Bronchial epithelial cell (primary cell): Measurements from ENCODE around the gene ELMO1. TPM values are rescaled to one million over a fixed set of nuclear protein-coding genes. Genes with fewer than 3 reads are reported as not detected.

Experiments used
- DNase-seq: peaks from one replicate; pipeline ENCODE4 v3.0.0-alpha.2; 2010; ENCODE audit warnings: low read depth
- FAIRE-seq: peaks from 2 replicates; lab custom pipeline; 2011; peaks lifted over from hg19 to GRCh38; lab: Jason Lieb, UNC
- H3K27me3 ChIP-seq: 2 replicates; pipeline ENCODE4 v1.5.1; 2011; ENCODE audit warnings: low read length; ENCODE audit not compliant: control insufficient read depth, insufficient read depth
- H3K36me3 ChIP-seq: 2 replicates; pipeline ENCODE4 v1.5.1; 2011; ENCODE audit warnings: low read length; ENCODE audit not compliant: control insufficient read depth, insufficient read depth
- H3K4me3 ChIP-seq: 2 replicates; pipeline ENCODE4 v1.5.1; 2011; ENCODE audit warnings: mild to moderate bottlenecking, low read depth, low read length, control low read depth
- total RNA-seq: library from RNA; depleted of rRNA; stranded (reverse); fragments of >200 nt; gene quantifications from 2 replicates; pipeline ENCODE4 v1.2.1, GENCODE V29; 2014
- TF ChIP-seq, protein P1 (sequence below): IDR thresholded peaks from 2 replicates; pipeline ENCODE4 v1.5.1; 2011; ENCODE audit warnings: mild to moderate bottlenecking, moderate library complexity, low read length, control low read depth, inconsistent platforms; ENCODE audit not compliant: insufficient read depth, severe bottlenecking

Gene ELMO1
- total RNA-seq, 1 donor from 2014 or later, result under 0.01 TPM

DNA sequence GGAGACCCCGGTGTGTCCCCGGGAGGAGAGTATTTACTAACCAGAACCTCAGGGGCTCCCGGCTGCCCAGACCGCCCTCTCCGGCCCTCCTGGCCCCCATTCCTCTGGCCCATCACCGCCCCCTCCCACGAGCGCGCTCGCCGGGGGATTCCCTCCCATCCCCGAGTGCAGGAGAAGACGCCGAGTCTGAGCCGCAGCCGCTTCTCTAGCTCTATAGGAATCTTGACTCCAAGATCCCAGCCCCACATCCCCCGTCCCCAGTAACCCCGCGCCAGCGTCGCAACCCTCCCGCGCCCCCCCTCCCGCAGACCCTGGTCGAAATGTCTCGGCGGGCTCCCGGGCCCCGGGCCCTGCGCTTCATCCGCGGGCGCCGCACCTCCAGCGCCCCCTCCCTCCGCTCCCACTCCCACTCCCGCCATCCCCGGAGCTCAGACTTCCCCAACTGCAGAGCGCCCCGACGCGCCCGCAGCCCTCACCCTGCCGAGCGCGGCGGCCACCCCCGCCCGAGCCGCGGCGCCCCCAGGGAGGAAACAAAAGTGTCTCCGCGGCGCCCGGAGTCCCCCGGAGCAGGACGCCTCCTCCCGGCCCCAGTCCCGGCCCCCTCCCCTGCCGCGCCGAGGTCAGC lies 541 bp downstream of the ELMO1 start:
- no peaks in the 10 kb centered on the region for H3K36me3 ChIP-seq
- no peak for FAIRE-seq
- TF ChIP-seq, protein P1, sequence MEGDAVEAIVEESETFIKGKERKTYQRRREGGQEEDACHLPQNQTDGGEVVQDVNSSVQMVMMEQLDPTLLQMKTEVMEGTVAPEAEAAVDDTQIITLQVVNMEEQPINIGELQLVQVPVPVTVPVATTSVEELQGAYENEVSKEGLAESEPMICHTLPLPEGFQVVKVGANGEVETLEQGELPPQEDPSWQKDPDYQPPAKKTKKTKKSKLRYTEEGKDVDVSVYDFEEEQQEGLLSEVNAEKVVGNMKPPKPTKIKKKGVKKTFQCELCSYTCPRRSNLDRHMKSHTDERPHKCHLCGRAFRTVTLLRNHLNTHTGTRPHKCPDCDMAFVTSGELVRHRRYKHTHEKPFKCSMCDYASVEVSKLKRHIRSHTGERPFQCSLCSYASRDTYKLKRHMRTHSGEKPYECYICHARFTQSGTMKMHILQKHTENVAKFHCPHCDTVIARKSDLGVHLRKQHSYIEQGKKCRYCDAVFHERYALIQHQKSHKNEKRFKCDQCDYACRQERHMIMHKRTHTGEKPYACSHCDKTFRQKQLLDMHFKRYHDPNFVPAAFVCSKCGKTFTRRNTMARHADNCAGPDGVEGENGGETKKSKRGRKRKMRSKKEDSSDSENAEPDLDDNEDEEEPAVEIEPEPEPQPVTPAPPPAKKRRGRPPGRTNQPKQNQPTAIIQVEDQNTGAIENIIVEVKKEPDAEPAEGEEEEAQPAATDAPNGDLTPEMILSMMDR, result no peak
- H3K27me3 ChIP-seq, result peaks cover 7% of the 10 kb centered on the region
- H3K4me3 ChIP-seq, result peak overlapping the region; percentile 37
- no peak for DNase-seq

DNA sequence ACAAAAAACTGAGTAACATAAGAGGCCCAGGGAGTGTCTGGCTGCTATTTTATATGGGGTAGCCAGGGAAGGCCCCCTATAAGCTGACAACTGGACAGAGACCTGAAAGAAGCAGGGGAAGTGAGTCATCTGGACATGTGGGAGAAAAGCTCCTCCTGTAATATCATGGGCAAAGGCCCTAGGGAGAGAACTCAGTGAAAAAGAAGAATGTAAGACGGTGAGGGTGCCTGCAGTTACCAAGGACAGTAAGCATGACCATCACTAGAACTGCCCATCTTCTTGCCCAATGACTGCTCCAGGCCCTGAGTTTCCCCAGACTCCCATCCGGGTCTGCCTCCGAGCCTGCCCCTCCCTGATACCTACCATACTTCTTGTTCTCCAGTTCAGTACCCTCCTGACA lies 2.3 kb downstream of the ELMO1 start:
- DNase-seq (no peak), FAIRE-seq (no peak)
- no peaks in the 10 kb centered on the region for H3K36me3 ChIP-seq
- TF ChIP-seq, protein P1, result no peak
- H3K4me3 ChIP-seq, result no peak overlapping the region
- peaks cover 7% of the 10 kb centered on the region for H3K27me3 ChIP-seq

DNA sequence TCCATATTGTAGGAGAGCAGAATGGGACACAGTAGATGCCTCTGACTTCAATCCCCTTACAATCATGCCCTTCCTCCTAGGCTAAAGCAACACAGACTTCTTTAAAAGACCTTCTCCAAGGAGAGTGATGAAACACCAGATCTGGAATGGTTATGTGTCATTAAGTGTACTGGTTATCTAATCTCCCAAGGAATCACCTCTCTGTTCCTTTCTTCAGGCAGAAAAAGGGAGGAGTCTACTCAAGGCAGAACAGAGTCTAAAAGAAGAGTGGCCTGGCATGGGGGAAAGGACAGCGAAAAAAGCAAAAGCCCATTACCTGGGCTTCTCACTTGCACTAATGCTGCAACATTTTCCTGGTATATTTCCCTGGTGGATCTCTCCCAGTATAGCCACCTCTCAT lies 2.9 kb downstream of the ELMO1 start:
- FAIRE-seq (no peak), DNase-seq (no peak)
- Histone ChIP-seq H3K27me3 (peaks cover 7% of the 10 kb centered on the region), H3K36me3 (no peaks in the 10 kb centered on the region), H3K4me3 (no peak overlapping the region)
- TF ChIP-seq, protein P1, result no peak

DNA sequence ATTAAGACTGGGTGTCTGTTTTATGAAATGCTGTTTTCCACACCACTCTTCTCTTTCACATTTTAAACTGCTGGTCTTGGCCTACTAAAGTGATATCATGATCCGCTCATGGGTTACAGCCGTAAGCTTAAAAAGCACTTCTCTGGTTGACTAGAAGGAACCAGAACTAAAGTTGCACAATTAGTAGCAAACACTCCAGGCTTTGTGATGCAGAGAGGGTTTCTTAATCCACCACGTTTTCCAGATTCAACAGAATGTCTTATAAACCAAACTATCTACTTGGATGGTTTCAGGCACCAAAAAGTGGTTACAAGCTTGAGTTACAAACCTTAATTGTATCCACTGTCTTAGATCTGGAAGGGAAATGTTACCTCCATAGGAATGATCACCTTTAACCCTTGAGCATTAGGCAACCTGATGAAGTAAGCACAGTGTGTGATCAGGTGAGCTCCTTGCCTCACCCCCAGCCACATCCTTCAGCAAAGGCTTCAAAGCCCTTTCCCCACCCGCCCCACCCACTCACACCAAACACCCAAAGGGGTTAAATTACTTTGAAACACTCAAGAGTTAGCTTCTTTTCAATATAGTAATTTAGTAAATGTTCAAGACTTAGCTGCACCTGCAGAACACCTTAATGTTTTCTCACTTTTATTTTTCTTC lies 3.5 kb downstream of the ELMO1 start:
- Histone ChIP-seq H3K36me3 (no peaks in the 10 kb centered on the region), H3K4me3 (no peak overlapping the region), H3K27me3 (peaks cover 5% of the 10 kb centered on the region)
- TF ChIP-seq, protein P1, result no peak
- FAIRE-seq (no peak), DNase-seq (no peak)

DNA sequence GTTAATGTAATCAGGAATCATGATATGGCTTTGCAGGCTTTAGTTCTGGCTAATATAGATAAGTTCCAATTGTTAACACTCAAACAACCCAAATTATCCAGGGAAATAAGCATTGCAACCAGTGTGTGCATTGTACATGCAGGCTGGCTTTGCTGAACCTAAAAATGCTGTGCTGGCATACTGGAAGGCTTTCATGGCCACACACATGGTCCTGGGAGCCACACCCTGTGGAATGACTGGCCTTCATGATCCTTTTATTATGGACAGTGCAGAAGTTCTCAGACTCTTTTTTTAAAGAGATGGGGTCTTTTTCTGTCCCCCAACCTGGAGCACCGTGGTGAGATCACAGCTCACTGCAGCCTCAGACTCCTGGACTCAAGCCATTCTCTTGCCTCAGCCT lies 5.0 kb downstream of the ELMO1 start:
- no peak for DNase-seq
- Histone ChIP-seq H3K36me3 (no peaks in the 10 kb centered on the region), H3K4me3 (no peak overlapping the region), H3K27me3 (peaks cover 3% of the 10 kb centered on the region)
- no peak for FAIRE-seq
- TF ChIP-seq, protein P1, result no peak

DNA sequence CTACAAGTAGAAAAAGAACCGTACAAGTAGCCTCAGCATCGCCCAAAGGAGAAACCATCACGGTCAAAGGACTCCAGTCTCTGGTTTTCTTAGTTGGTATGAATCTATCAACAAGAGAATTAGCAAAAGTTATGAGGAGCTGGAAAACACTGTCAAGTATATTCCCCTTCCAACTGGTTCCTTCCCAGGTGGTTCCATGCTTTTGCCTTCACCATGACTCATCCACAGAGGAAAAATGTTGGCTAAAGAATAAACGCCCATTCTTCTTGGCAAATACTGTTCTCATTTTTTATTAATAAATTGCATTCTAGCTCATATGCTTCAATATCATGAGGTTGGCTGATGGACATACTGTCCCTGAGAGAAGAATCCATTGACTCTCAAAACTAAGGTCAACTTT lies 6.4 kb downstream of the ELMO1 start:
- Histone ChIP-seq H3K36me3 (no peaks in the 10 kb centered on the region), H3K4me3 (no peak overlapping the region), H3K27me3 (no peaks in the 10 kb centered on the region)
- TF ChIP-seq, protein P1, result no peak
- FAIRE-seq (no peak), DNase-seq (no peak)
